HG03135 (cell line): ENCODE data around the gene SUSD3.

Experiments used
- ATAC-seq: cut with Tn5 transposase; IDR thresholded peaks from one replicate; pipeline ENCODE4 v1.9.1; 2021; ENCODE audit warnings: mild to moderate bottlenecking, moderate library complexity; ENCODE audit not compliant: unreplicated experiment

The SUSD3 gene

DNA sequence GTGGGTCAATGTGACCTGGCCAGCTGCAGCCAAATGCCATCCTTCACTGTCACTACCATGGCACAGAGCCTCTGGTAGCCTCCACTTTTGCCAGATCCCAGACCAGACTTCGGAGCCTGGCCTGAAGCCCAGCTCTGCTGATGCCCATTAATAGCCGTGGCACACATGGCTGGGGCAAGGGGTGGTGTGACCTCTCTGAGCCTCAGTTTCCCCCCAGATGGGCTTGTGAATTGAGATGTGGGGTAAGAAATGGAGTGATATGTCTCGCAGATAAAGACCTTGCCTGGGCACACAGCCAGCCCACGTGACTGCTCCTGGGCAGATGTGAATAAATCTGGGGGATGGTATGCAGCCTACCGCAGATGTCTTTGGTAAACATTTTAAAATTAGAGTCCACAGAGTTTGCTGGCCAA is 13.9 kb downstream of the SUSD3 start:
- ATAC-seq, result no peak

DNA sequence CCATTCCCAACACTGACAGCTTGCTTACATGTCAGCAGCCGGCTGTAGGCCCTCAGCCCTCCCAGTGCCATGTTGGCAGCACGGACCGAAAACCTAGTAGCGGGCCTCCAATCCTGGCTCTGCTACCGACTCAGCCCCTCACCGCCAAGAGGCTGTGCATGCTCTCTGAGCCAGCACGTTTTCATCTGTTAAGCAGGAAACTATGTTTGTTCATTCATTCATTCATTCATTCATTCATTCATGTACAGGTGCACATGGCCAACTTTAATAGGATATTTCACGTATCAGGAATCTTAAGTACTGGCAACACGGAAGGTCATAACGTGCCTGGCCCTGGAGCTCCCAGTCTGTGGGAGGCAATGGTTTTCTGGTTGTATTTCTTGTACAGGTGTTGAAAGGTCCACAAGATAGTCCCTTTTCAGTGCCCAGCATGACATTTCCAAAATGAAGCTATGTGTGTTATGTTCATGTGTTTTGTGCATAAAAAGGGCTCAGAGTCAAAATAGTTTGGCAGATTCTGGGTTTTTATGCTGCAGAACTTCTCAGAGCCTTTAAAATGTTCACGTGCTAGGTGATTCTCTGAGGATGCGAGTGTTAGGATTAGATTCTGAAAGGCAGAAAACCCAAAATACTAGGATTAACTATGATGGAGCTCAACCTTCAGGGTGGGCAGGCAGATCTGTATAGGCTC is 17.7 kb downstream of the SUSD3 start:
- no peak for ATAC-seq

DNA sequence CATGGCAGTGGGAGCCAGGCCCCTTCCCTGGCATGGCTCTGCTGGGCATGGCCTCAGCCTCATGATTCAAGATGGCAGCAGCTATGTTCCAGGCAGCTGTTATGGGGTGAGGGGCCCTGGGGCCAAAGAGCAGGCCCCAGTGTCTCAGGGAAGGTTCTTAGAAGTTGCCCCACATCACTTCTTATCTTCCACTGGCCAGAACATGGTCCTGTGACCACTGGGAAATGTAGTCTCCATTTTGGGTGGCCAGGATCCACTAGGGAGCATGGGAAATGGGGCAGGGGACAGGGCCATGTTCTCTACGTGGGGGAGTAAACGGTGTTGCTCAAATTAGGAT is 18.3 kb downstream of the SUSD3 start:
- no peak for ATAC-seq

DNA sequence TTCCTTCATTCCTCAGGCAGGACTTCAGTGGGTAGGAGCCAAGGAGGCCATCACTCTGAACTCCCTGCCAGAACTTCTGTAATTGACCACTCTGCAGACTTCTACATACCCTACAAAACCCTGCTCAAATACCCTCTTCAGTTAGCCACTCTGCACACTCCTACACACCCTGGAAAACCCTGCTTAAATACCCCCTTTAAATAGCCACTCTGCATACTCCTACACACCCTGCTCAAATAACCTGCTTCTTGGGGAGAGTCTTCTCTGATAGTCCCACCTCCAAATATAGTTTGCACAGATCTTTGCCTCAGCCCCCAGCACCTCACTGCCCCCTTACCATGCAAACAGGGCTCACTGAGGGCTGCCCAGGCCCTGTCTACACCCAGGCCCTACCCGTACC is 18.9 kb downstream of the SUSD3 start:
- ATAC-seq, result no peak

DNA sequence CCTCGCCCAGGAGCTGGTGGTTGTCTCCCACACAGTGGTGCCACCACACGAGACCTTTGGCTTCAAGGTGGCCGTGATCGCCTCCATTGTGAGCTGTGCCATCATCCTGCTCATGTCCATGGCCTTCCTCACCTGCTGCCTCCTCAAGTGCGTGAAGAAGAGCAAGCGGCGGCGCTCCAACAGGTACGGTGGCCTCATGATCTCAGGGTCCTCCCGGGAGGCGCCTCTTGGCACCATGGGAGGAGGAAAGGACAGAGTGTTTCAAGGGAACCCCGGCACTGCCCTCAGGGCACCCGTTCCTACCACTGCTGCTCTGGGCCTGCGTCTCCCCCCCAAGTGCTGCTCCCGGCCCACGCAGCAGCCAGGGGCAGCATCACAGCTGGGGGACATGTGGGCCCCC is 19.3 kb downstream of the SUSD3 start:
- ATAC-seq, result no peak

DNA sequence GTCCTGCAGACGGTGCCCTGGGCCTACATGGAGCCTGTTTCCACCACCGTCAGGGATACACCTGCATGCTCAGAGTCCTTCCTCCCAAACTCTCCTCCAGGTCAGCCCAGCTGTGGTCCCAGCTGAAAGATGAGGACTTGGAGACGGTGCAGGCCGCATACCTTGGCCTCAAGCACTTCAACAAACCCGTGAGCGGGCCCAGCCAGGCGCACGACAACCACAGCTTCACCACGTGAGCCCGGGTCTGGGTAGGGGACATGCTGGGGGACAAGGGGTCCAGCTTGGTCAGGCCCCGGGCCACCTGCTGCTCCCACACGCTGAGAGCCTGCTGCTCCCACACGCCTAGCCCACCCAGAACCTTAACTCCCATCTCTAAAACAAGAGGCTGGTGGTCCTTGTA is 20.9 kb downstream of the SUSD3 start:
- no peak for ATAC-seq

DNA sequence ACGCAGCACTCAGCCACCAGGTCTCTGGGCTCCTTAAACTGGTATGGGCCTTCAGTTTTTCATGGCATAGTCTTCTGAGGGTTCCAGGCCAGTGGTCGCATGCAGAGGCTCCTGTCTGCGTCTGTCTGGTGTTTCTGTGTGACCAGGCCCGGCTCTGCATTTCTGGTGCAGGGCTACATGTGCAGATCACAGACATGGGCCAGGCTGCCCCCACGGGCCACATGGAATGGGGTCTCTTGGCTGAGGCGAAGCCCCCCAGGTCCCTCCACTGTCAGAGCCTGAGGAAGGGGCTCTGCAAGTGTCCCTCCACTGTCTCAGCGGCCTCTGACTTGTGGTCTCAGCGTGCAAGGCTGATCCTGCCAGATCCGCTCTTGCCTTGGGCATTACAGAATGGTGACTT is 21.9 kb downstream of the SUSD3 start:
- no peak for ATAC-seq

DNA sequence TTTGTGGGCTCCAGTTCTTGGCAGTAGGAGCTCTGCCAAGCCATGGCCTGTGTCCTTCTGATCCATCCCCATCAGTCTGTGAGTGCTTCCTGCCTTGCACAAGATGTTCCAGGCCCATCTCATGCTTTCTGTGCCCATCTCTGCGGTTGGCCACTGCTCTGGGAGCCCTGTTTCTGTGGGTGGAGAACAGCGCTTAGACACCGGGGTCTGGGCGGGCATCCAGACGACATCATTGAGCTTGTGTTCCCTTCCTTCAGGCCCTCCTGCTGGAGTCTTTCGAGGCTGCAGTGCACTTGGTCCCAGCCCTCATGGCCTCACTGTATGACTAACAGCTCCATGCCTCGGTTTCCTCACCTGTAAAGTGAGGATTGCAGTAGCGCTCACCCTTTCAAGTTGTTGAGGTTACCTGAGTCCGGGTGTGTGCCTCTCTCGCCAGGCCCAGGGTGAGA is 22.6 kb downstream of the SUSD3 start:
- no peak for ATAC-seq

DNA sequence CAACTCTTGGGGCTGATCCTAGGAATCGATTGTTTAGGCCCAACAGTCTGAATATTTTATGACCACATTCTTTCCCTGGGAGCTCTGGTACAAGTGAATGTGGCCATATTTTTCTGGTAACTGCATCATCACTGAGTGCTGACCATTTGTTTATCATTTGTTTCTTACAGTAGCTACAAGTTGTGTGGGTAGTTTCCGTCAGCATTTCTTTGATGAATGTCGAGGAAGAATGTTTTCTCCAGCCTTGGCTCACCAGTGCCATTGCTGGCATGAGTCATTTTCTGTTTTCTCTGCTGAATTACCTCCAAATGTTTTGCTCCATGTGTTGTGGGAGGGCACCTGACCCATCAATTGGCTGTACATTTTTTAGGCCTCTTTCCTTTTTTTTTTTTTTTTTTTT is 23.4 kb downstream of the SUSD3 start:
- no peak for ATAC-seq

DNA sequence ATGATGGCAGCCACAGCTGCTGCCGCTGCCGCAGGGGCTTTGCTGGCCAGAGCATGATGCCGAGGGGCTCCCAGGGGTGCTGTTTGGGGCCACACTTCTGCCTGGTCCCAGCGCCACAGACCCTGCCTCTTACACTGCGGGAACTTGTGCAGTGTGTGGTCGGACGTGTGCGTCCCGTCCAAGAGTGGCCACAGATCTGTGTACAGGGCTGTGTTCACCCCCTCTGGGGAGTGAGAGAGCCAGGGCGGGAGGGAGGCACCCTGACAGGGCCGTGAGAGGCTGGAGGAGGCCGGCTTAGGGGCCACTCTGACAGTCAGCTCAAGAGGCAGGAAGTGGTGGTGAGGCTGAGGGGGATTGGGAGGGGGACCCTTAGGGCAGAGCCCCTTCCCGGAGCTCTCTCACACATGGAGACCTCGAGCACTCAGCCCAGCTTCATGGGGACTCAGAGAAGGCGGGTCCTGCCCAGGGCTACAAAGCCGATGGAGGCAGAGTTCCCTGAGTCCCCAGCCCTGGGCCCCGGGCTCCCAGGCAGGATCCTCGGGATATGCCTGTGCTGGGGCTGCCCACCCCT is 24.4 kb downstream of the SUSD3 start:
- no peak for ATAC-seq

DNA sequence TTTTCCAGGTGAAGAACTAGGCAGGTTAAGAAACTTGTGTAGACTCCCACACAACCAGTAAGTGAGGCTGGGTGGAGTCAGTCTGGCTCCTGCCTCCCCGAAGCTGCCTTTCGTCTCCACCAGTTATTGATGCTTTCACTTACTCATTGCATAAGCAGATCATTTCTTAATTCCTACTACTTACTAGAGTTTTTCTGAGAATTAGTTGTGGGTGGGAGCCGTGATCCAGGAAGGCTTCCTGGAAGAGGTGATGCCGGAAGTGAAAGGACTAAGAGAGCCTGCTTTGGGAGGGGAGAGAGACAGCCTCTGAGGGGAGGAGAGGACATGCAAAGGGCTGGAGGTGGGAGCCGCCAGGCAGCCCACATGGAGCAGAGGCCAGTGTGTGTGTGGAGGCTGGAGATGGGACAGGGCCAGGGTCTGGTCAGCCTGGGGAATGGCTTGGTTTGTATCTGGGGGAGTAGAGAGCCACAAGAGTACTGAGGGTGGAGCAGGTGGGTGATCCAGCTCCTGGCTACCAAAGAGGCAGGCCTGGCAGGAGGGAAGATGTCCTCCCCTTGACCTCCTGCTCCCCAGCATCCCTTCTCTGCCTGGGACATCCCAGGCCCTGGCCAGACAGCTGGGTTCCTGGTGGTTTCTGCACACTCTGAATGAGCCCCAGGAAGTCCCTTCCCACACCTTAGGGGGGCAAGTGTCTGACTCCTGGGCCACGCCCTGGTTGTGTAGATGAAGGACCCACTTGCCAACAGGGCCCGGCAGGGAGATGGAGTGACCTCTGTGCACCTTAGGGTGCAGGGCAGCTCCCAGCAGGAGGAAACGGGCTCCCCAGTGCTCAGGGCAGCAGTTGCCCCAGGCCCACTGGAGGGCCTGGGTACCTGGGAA is 25.3 kb downstream of the SUSD3 start:
- no peak for ATAC-seq

DNA sequence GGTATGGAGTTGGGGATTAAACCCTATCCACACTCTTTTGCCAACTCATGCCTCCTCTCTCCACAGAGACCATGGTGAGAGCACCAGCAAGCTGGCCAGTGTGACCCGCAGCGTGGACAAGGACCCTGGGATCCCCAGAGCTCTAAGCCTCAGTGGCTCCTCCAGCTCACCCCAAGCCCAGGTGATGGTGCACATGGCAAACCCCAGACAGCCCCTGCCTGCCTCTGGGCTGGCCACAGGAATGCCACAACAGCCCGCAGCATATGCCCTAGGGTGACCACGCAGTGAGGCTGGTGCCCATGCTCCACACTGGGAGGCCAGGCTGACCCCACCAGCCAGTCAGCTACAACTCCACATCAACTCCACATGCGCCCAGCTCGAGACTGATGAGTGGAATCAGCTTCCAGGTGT is 26.0 kb downstream of the SUSD3 start:
- no peak for ATAC-seq

DNA sequence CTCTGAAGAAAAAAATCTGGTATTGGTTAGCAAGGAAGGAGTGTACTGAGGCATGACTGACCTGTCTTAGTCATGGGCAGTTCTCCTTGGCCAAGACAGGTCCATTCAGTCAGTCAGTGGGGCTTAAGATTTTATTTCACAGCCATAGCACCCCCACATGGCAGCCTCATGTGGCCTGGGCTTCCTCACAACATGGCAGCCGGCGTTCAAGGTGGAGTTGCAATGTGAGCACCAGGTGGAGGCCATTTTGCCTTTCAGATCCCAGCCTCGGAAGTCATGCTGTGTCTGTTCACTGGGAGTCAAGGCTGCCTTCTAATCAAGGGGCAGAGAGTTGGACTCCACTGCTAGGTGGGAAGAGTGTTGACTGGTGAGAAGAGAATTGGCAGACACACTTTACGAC is 27.2 kb downstream of the SUSD3 start:
- no peak for ATAC-seq

DNA sequence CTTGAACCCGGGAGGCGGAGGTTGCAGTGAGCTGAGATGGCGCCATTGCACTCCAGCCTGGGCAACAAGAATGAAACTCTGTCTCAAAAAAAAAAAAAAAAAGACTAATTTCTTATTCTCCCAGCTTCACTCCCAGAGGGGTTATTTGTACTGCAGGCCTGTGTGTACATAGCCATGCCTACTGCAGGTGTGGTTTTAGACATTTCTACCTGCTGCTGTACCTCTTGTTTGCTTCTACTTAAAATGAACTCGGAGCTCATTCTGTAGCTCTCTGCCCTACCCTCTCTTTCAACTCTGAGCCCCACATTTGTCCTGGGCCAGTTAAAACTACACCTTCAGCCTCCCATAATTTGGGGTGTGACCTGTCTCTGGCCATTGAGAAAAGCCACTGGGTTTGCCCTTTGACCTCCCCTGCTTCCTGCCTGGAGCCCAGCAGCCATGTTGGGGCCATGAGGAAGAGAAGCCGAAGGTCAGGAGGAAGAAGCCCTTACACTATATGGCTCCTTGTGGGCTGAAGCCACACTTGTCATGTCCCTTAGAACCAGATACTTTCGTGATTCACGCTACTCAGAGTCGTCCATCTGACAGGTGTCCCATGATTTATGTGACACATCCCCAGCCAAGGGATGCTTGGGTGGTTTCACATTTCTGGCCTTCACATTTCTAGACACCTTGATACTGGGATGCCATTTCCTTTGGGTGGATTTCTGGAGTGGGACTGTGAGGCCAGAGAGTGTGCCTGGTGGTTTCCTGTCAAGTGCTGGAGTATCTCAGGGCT is 28.1 kb downstream of the SUSD3 start:
- no peak for ATAC-seq

DNA sequence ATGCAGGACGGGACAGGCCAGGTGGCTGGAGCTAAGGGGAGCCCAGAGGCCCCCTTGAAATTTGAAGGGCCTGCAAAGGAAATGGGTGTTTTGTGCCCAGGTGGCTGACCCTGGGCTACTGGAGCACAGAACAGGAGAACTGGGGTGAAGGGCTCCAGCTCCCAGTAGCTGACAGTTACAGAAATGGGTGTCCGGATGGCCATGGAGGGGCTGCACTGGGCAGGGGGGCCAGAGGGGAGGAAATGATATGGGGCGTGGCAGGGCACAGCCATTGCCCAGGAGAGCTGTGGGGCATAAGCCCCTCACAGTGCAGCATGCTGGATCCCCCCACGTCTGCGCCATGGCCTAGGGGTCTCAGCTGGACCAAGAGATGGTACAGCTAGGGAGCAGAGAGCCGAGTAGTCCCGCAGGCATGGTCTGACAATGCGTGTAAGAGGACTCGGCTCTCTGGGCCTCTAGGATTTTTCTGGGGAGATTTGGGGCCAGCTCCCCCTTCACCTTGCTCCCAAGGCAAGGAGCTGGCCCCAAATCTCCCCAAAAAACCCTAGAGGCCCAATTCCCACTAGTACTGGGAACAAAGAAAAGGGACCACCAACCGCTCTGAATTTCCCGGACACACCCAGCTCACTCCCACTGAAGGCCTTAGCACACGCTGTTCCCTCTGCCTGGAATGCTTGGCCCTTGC is 29.6 kb downstream of the SUSD3 start:
- no peak for ATAC-seq

DNA sequence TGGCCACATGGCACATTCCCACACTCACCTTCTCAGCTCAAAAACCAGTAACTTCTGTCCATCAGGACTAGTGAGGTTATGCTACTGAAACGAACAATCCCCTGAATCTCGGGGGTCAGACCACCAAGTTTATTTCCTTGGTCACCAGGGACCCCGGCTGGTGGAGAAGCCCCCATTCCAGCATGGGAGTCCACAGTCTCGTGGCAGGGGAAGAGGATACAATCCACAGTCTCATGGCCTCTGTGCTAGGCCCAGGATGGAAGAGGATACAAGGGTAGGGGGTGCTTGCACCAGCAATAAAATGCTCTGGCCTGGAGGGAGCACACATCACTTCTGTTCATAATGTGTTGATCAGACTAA is 30.1 kb downstream of the SUSD3 start:
- no peak for ATAC-seq

DNA sequence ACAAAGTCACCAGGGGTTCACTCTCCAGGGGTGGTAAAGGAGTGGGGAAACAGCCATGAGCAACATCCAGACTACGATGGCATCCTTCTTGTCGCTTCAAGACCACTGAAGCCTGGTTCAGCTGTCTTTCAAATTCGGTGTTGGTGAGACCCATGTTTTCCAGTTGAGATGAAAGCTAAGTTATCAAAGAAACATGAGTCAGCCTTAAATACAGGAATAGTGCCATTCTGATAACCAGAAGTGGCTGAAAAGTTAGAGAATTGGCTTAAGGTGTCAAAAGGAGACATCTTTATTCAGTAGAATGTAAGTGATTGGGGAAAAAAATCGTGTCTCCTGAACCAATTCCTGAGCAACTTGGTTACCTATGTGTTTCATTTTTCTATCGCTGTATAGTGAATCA is 30.5 kb downstream of the SUSD3 start:
- ATAC-seq, result no peak

DNA sequence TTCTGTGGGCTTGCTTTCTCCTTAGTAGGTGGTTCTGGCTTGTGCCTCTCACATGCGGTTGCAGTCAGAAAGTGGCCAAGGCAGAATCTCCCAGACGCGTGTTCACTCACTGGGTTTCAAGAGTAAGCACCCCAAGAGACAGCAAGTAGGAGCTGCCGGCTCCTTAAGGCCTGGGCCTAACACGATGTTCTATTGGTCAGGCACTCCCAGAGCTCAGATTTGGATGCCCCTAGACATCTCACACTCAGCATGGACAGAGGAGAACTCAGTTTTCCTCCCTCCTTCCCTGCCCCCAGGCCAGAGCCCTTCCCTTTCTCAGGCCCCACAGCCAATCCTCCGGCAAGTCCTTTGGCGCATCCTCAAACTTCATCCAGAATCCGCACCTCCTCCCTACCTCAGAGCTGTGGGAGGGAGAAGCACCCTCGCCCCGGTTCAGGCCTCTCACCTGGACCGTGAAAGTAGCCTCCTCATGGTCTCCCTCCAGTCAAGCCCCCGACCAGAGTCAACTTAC is 31.0 kb downstream of the SUSD3 start:
- ATAC-seq, result no peak

DNA sequence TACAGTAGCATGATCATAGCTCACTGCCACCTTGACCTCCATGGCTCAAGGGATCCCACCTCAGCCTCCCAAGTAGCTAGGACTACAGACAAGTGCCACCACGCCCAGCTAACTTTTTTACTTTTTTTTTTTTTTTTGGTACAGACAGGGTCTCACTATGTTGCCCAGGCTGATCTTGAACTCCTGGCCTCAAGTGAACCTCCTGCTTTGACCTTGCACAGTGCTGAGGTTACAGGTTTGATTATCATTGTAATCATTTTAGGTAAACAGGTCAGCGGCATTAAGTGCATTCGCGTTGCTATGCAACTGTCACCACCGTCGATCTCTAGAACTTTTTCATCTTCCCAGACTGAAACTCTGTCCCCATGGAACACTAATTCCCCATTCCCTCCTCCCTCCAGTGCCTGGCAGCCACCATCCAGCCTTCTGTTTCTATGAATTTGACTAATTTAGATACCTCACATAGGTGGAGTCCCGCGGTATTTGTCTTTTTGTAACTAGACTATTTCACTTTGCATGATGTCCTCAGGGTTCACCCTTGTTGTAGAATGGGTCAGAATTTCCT is 31.7 kb downstream of the SUSD3 start:
- no peak for ATAC-seq

DNA sequence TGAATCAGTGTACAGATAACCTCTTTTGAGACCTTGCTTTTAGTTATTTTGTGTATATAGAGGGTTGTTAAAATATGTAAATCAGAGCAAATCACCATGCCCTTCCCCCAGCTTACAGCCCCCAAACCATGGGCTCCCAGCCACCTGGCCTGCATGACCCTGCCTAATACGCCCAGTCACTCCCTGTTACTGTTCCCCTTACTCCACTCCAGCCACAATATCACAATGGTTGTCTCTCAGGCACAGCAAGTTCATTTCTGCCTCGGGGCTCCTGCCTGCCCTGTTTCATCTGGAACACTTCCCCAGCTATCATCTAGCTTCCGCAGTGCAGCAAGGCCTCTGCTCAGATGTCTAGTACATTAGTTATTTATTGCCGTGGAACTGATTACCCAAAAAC is 32.6 kb downstream of the SUSD3 start:
- ATAC-seq, result no peak
